Right lobe of liver (tissue), 6 donors: ENCODE data around the gene ASB13. TPM values are rescaled to one million over a fixed set of nuclear protein-coding genes. Genes with fewer than 3 reads are reported as not detected.

ENCODE experiments used
- ATAC-seq, 4 donors: fragments of 200-7000 bp; cut with Tn5 transposase; one replicate each; pipeline ENCODE4 v1.9.1; 2020; ENCODE audit warnings: mild to moderate bottlenecking in 4 of 4, moderate library complexity in 4 of 4
- DNase-seq, 3 donors: peaks; one replicate each; pipeline ENCODE4 v3.0.0-alpha.2; 2020
- H3K27ac ChIP-seq, 3 donors: fragments of 200-600 bp; one replicate each; pipeline ENCODE4 v1.8.0; 2022
- H3K27me3 ChIP-seq, 2 donors: fragments of 200-600 bp; one replicate each; pipeline ENCODE4 v1.8.0; 2022
- H3K36me3 ChIP-seq, 4 donors: fragments of 200-600 bp; sonication (generic) in 1 of 4; one replicate each; pipeline versions ENCODE4 v1.5.1 to v1.8.0; 2017 to 2022; ENCODE audit warnings: control low read depth in 1 of 4
- H3K4me1 ChIP-seq, 4 donors: fragments of 200-600 bp; sonication (generic) in 1 of 4; one replicate each; pipeline versions ENCODE4 v1.5.1 to v1.8.0; 2017 to 2022; ENCODE audit warnings: control low read depth in 1 of 4
- H3K4me3 ChIP-seq, 3 donors: fragments of 200-600 bp; one replicate each; pipeline ENCODE4 v1.8.0; 2022
- H3K9me3 ChIP-seq, 4 donors: fragments of 200-600 bp; sonication (generic) in 1 of 4; one replicate each; pipeline versions ENCODE4 v1.5.1 to v1.8.0; 2017 to 2022; ENCODE audit warnings: control low read depth in 1 of 4
- POLR2A ChIP-seq: fragments of 450-650 bp; IDR thresholded peaks from one replicate; pipeline ENCODE4 v1.6.1; 2017; ENCODE audit warnings: antibody characterized with exemption, mild to moderate bottlenecking
- WGBS: methylation state at CpG from one replicate; pipeline ENCODE4 v1.1.6; 2018; ENCODE audit warnings: low coverage, low lambda C conversion rate; ENCODE audit not compliant: insufficient coverage; ENCODE audit errors: missing lambda C conversion rate; 5-methylcytosine and 5-hydroxymethylcytosine counted together
- intact Hi-C, 2 donors: fragments of 100-400 bp; cut with DNase I; formaldehyde crosslinking; loops; one replicate each; pipeline versions ENCODE4 v1.11.2 to v1.14.1; 2022
- total RNA-seq, 6 experiments: library from RNA; depleted of rRNA in 2 of 6; stranded (reverse); fragments of >200 nt in 2 of 6; fragmentation: NEBNext Ultra II Directional in 3 of 6; extraction: Animal tissue kit (Norgen Biotek cat#: 25700) in 3 of 6; gene quantifications; one replicate each; pipeline versions ENCODE4 v1.1.0 to v1.2.4, GENCODE V29; 2016 to 2023
- TF ChIP-seq, protein P1 (sequence below), 4 donors: fragments of 200-600 bp in 3 of 4; fragments of 450-650 bp in 1 of 4; IDR thresholded peaks; one replicate each; pipeline versions ENCODE4 v1.5.1 to v1.8.0; 2016 to 2022; ENCODE audit warnings: antibody characterized with exemption in 4 of 4, mild to moderate bottlenecking in 2 of 4
- donor health status: DM: no; HTN: yes; CAD: no.
- donor health status: DM: no; HTN: no; CAD: no.
- donor health status: DM: no; HTN: no; CAD: no.
- donor health status: DM: no; HTN: yes; CAD: no.
- donor health status: DM: no; HTN: yes; CAD: no.

ASB13 gene
- total RNA-seq, 6 experiments from 2014 or later, result 19.7 to 117 (median 64.7) TPM

DNA sequence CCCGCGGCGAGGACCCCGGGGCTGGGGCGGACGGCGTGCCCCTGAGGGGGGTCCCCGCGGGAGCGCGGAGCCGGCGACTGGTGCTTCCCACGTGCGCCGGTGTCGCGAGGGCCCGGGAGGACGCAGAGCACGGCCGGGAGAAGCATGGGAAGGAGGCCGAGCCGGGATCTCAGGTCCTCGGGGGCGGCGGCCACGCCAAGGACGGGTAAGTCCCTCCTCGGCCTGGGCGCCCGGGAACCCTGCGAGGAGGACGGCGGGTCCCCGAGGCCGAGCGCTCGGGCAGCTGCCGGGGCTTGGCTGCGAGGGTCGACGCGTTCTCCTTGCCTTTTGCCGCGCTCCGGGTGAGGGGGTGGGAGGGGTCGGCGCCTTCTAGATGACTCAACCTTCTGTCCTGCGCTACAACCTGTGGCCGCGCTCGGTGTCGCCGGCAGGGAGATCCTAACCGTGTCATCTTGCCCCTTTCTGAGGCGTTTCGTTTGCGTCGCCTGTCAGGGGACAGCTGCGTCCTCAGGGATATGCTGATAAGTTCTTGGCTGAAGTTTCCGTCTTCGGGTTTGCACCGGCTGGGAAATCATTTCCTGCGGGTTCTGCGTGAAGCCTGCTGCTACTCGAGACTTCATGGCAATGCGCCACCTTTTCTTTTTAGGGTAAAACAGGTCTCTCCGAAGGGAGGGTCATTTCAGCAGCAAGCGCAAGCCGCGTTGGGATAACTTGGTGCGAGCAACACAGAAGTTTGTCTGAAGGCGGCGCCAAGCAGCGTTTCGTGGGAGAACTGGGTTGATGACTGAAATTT, 18.8 kb upstream of the ASB13 start:
- intact Hi-C loops, result no loop called here
- peak; percentile 54 to 56 (median 56) for ATAC-seq
- Histone ChIP-seq H3K4me1 (peaks cover 0 to 11% (median 2%) of the 10 kb centered on the region in 4 donors), H3K4me3 (peak overlapping the region; percentile 90 to 96 (median 96)), H3K36me3 (no peaks in the 10 kb centered on the region), H3K27me3 (no peaks in the 10 kb centered on the region), H3K9me3 (no peaks in the 10 kb centered on the region), H3K27ac (peak overlapping the region; percentile 73 to 88 (median 79))
- peak; percentile 66 to 75 (median 72) for DNase-seq
- no peak for TF ChIP-seq POLR2A
- TF ChIP-seq, protein P1, sequence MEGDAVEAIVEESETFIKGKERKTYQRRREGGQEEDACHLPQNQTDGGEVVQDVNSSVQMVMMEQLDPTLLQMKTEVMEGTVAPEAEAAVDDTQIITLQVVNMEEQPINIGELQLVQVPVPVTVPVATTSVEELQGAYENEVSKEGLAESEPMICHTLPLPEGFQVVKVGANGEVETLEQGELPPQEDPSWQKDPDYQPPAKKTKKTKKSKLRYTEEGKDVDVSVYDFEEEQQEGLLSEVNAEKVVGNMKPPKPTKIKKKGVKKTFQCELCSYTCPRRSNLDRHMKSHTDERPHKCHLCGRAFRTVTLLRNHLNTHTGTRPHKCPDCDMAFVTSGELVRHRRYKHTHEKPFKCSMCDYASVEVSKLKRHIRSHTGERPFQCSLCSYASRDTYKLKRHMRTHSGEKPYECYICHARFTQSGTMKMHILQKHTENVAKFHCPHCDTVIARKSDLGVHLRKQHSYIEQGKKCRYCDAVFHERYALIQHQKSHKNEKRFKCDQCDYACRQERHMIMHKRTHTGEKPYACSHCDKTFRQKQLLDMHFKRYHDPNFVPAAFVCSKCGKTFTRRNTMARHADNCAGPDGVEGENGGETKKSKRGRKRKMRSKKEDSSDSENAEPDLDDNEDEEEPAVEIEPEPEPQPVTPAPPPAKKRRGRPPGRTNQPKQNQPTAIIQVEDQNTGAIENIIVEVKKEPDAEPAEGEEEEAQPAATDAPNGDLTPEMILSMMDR (IDR thresholded peaks at IDR 0.05), result peak in 3 of 4 donors; percentile 45 to 57 (median 51)
- under 1% methylated on average over 37 of the region's 77 CpGs for WGBS

DNA sequence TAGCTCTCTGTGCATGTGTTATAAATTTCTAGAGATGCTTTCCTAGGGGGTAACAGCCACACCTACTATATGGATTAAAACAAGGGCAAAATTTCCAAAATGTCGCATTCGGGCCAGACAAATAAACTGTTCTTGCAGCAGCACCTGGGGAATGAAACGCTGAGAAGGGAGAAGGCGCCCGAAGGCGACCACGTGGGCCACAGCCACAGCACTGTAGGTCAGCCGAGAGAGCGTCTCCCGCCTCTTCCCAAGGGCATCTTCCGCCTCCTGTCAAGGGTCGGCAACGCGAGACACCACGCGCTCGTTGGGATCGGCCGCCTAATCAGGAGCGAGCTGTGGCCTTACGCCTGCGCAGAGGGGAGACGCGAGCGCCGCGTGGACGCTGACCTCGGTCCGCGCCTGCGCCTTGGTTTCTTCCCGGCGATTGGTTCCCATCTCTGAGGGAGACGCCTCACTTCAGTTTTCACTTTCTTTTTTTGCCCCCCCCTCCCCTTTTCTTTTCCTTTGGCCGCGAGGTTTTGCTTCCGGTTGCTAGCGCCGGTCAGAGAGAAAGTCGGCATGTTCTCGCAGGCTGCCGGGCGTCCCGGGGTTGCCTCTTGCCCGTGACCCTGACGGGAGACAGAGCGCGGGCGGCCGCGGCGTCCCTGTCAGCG, 18.0 kb upstream of the ASB13 start, which contains the start of gene TASOR2:
TSS of gene TASOR2 (plus strand) at position 521 of the 653 bp plus-strand sequence. CDS start 35,805 bp downstream, outside the sequence.
- peak; percentile 96 to 98 (median 96) for ATAC-seq
- Histone ChIP-seq H3K36me3 (no peaks in the 10 kb centered on the region), H3K9me3 (no peaks in the 10 kb centered on the region), H3K4me3 (peak within 1 kb of the TSS; percentile 90 to 96 (median 96)), H3K27me3 (no peaks in the 10 kb centered on the region), H3K27ac (peak within 1 kb of the TSS; percentile 73 to 88 (median 79)), H3K4me1 (peaks cover 0 to 11% (median 2%) of the 10 kb centered on the region in 4 donors)
- intact Hi-C loops, result no loop called here
- 3% methylated on average over 28 of the region's 54 CpGs for WGBS
- DNase-seq, result peak; percentile 99
- peak; percentile 50 for TF ChIP-seq POLR2A
- TF ChIP-seq, protein P1 (IDR thresholded peaks at IDR 0.05), result no peak

DNA sequence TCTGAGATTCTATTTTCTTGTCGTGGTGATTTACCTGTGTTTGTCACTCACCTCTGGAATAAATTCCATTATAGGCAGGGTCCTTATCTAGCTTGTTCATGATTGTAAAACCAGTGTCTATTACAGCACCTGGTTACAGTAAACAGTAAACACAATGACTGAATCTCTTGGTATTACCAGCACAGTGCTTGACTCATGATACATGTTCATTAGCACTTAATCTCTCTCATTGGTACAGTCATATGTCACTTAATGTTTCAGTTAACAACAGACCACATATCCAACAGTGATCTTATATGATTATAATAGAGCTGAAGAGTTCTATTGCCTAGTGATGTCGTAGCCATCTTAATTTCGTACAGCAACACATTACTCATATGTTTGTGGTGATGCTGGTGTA, 16.7 kb upstream of the ASB13 start:
- Histone ChIP-seq H3K27me3 (no peaks in the 10 kb centered on the region), H3K36me3 (no peaks in the 10 kb centered on the region), H3K4me3 (no peak overlapping the region), H3K27ac (no peak overlapping the region), H3K4me1 (peaks cover 0 to 11% (median 2%) of the 10 kb centered on the region in 4 donors), H3K9me3 (no peaks in the 10 kb centered on the region)
- intact Hi-C loops, result no loop called here
- ATAC-seq (no peak), DNase-seq (no peak)
- no peak for TF ChIP-seq POLR2A
- TF ChIP-seq, protein P1 (IDR thresholded peaks at IDR 0.05), result no peak
- WGBS, result 76% methylated on average over 3 of the region's 3 CpGs

DNA sequence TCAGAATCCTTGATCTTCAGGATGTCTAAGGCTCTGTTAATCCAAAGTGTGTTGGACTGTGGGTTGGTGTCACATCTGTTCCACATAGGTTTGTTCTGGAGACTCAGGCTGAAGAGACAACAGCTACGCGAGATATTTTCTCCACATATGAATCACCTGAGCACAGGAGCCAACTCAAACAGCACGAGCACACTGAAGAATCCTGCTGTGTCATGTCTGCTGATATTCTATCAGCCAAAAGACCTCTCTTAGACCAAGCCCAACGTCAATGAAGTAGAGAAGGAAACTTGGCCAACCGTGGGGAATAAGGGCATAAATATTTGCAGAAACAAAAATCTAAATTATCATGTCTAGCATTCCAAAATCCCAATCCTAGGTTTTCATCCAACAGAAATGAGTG, 15.5 kb upstream of the ASB13 start:
- intact Hi-C loops, result no loop called here
- TF ChIP-seq, protein P1 (IDR thresholded peaks at IDR 0.05), result no peak
- no peak for TF ChIP-seq POLR2A
- DNase-seq (no peak), ATAC-seq (no peak)
- Histone ChIP-seq H3K27me3 (no peaks in the 10 kb centered on the region), H3K4me1 (peaks cover 0 to 11% (median 2%) of the 10 kb centered on the region in 4 donors), H3K4me3 (no peak overlapping the region), H3K27ac (no peak overlapping the region), H3K9me3 (no peaks in the 10 kb centered on the region), H3K36me3 (no peaks in the 10 kb centered on the region)
- WGBS, result 68% methylated on average over 5 of the region's 5 CpGs
